Measurements from ENCODE around the gene PID1. TPM values are rescaled to one million over a fixed set of nuclear protein-coding genes. Genes with fewer than 3 reads are reported as not detected.

The PID1 gene
- total and polyA plus RNA-seq, 8 donors: 10.2 to 51.2 (median 35.4) TPM

- Histone ChIP-seq H3K9me3 (peaks cover 0 to 4% (median 0%) of the 10 kb centered on the region in 4 donors), H3K4me1 (no peaks in the 10 kb centered on the region), H3K27ac (no peak overlapping the region), H3K27me3 (no peaks in the 10 kb centered on the region), H3K4me3 (no peak overlapping the region), H3K36me3 (no peaks in the 10 kb centered on the region)
- DNase-seq: no peak
- TF ChIP-seq CTCF (IDR thresholded peaks at IDR 0.05) (no peak), POLR2A (IDR thresholded peaks at IDR 0.05) (no peak), POLR2AphosphoS5 (IDR thresholded peaks at IDR 0.05) (no peak), EP300 (IDR thresholded peaks at IDR 0.05) (no peak)
- intact Hi-C loops (cut with DNase I; ENCODE audit: low total_unique reads): no loop called here
Measured at GRCh38 chr2:229060147-229060546, 210.9 kb downstream of the PID1 start.

GRCh38 chr2:229059331-229060033, 211.6 kb downstream of the PID1 start:
- no peaks in the 10 kb centered on the region for H3K4me1 ChIP-seq
- 84 to 91% (median 89%) methylated on average over 3 of the region's 3 CpGs for WGBS, 5 donors
- no peaks in the 10 kb centered on the region for H3K27me3 ChIP-seq
- no peaks in the 10 kb centered on the region for H3K36me3 ChIP-seq
- intact Hi-C loops (cut with DNase I; ENCODE audit: low total_unique reads): no loop called here
- peaks cover 0 to 4% (median 0%) of the 10 kb centered on the region in 4 donors for H3K9me3 ChIP-seq
- H3K4me3 ChIP-seq: no peak overlapping the region
- no peak for TF ChIP-seq EP300 (IDR thresholded peaks at IDR 0.05)
- no peak overlapping the region for H3K27ac ChIP-seq
- no peak for DNase-seq

- Histone ChIP-seq H3K4me1 (no peaks in the 10 kb centered on the region), H3K9me3 (peaks cover 0 to 4% (median 0%) of the 10 kb centered on the region in 4 donors), H3K4me3 (no peak overlapping the region), H3K36me3 (no peaks in the 10 kb centered on the region), H3K27me3 (no peaks in the 10 kb centered on the region), H3K27ac (no peak overlapping the region)
- TF ChIP-seq CTCF (IDR thresholded peaks at IDR 0.05) (no peak), POLR2AphosphoS5 (IDR thresholded peaks at IDR 0.05) (no peak), POLR2A (IDR thresholded peaks at IDR 0.05) (no peak), EP300 (IDR thresholded peaks at IDR 0.05) (no peak)
- 73 to 83% (median 75%) methylated on average over 4 of the region's 4 CpGs for WGBS, 5 donors
- DNase-seq: no peak
- intact Hi-C loops (cut with DNase I; ENCODE audit: low total_unique reads): no loop called here
Measured at GRCh38 chr2:229057976-229058553, 213.0 kb downstream of the PID1 start.

DNA sequence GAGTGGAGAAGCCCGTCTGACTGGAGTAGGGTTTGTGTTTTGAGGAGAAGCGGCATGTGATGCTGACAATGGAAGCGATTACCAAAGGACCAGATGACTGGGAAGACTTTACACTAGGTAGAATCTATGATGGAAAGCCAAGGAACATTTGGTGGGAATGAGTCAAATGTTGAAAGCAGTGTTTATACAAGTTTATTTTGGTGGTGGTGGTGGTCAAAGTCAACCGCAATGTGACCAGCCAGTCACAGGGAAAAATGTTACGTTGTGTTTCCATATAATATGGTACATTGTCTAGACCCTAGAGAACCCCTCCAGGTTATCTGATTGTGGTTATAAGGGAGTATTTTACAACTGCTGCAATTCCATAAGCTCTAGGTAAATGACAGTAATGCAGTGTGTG, 216.8 kb downstream of the PID1 start:
- Histone ChIP-seq H3K27ac (no peak overlapping the region), H3K36me3 (no peaks in the 10 kb centered on the region), H3K9me3 (no peaks in the 10 kb centered on the region), H3K4me3 (no peak overlapping the region), H3K4me1 (no peaks in the 10 kb centered on the region), H3K27me3 (no peaks in the 10 kb centered on the region)
- TF ChIP-seq POLR2A (IDR thresholded peaks at IDR 0.05) (no peak), CTCF (IDR thresholded peaks at IDR 0.05) (no peak)
- DNase-seq: no peak
- intact Hi-C loops (cut with DNase I; ENCODE audit: low total_unique reads): no loop called here
- WGBS, 5 donors: 60 to 91% (median 81%) methylated on average over 5 of the region's 5 CpGs

- TF ChIP-seq POLR2A (IDR thresholded peaks at IDR 0.05): no peak
- no peak for TF ChIP-seq EP300 (IDR thresholded peaks at IDR 0.05)
- no peak for TF ChIP-seq POLR2AphosphoS5 (IDR thresholded peaks at IDR 0.05)
- TF ChIP-seq CTCF (IDR thresholded peaks at IDR 0.05): no peak
- DNase-seq: no peak
- WGBS, 5 donors: 70 to 84% (median 81%) methylated on average over 2 of the region's 2 CpGs
- Histone ChIP-seq H3K4me3 (no peak overlapping the region), H3K27ac (no peak overlapping the region), H3K27me3 (no peaks in the 10 kb centered on the region), H3K36me3 (no peaks in the 10 kb centered on the region), H3K9me3 (no peaks in the 10 kb centered on the region), H3K4me1 (no peaks in the 10 kb centered on the region)
- intact Hi-C loops (cut with DNase I; ENCODE audit: low total_unique reads): no loop called here
Measured at GRCh38 chr2:229051798-229052197, 219.3 kb downstream of the PID1 start.
